ENCODE data around the gene EFR3B. TPM values are rescaled to one million over a fixed set of nuclear protein-coding genes. Genes with fewer than 3 reads are reported as not detected.

The EFR3B gene
- total RNA-seq, 1 experiment from 2014 or later = 7.0 TPM

DNA sequence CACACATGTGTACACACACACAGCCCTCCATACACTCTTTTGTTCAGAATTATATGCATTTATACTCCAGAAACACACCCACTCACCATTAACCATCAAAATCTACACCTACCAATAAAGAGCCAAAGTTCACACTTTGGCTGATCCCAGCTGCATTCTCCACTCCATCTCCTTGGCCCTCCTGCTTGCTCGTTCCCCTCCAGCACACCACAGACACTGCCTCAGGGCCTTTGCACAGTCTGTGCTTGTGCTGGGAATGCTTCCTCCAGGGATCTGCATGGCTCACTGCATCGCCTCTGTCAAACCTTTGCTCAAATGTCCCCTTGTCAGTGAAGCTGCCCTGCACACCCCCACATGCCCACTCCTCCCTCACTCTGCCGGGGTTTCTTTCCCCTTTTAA lies 80.5 kb downstream of the EFR3B start:
- no peaks in the 10 kb centered on the region for H3K79me1 ChIP-seq (ENCODE audit: insufficient read depth, low read depth, low read length, poor library complexity, severe bottlenecking)
- no peak overlapping the region for H3K4ac ChIP-seq (ENCODE audit: low read depth, low read length)
- H3K23ac ChIP-seq (ENCODE audit: insufficient read length, low read depth, low read length) = no peak overlapping the region
- no peak overlapping the region for H3K27ac ChIP-seq (ENCODE audit: insufficient read length, low read depth, low read length)
- no peaks in the 10 kb centered on the region for H3K9me3 ChIP-seq (ENCODE audit: control insufficient read depth, low read depth, low read length)
- TF ChIP-seq, protein P1, sequence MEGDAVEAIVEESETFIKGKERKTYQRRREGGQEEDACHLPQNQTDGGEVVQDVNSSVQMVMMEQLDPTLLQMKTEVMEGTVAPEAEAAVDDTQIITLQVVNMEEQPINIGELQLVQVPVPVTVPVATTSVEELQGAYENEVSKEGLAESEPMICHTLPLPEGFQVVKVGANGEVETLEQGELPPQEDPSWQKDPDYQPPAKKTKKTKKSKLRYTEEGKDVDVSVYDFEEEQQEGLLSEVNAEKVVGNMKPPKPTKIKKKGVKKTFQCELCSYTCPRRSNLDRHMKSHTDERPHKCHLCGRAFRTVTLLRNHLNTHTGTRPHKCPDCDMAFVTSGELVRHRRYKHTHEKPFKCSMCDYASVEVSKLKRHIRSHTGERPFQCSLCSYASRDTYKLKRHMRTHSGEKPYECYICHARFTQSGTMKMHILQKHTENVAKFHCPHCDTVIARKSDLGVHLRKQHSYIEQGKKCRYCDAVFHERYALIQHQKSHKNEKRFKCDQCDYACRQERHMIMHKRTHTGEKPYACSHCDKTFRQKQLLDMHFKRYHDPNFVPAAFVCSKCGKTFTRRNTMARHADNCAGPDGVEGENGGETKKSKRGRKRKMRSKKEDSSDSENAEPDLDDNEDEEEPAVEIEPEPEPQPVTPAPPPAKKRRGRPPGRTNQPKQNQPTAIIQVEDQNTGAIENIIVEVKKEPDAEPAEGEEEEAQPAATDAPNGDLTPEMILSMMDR (conservative IDR thresholded peaks at IDR 0.05) = no peak
- no peak overlapping the region for H3K18ac ChIP-seq (ENCODE audit: insufficient read length, low read depth, low read length)
- no peaks in the 10 kb centered on the region for H3K4me1 ChIP-seq (ENCODE audit: insufficient read depth, low read length)
- H4K8ac ChIP-seq (replicated peaks; ENCODE audit: insufficient read length, low read depth, low read length) = no peak overlapping the region
- H2AK5ac ChIP-seq (ENCODE audit: insufficient read length, low read length) = no peak overlapping the region
- no peak overlapping the region for H3K4me2 ChIP-seq (ENCODE audit: insufficient read depth, insufficient read length, low read length)
- no peak overlapping the region for H2BK5ac ChIP-seq (ENCODE audit: insufficient read length, low read length)
- no peak overlapping the region for H3K14ac ChIP-seq (ENCODE audit: insufficient read depth, low read length)
- Mint-ChIP-seq H3K4me3 (no peak overlapping the region), H3K27me3 (ENCODE audit: low read depth) (no peaks in the 10 kb centered on the region), H3K9me3 (peaks cover 0 to 3% of the 10 kb centered on the region in 2 experiments; a peak in 2 of 5 replicates), H3K27ac (peak overlapping the region in 1 of 3 experiments; percentile 30; a peak in 2 of 7 replicates), H3K36me3 (ENCODE audit: insufficient read depth in 1 of 3, low read depth in 3 of 3) (peaks cover 4 to 9% (median 8%) of the 10 kb centered on the region in 3 experiments), H3K4me1 (0 out of 4 replicates have a peak, but pooled peaks cover 0 to 3% of the 10 kb centered on the region in 2 experiments)
- no peaks in the 10 kb centered on the region for H4K20me1 ChIP-seq (ENCODE audit: control insufficient read depth, insufficient read depth, insufficient read length)
- H4K91ac ChIP-seq (ENCODE audit: insufficient read length, low read depth, low read length) = no peak overlapping the region
- H2BK15ac ChIP-seq (ENCODE audit: low read depth, low read length) = no peak overlapping the region
- H2BK12ac ChIP-seq (ENCODE audit: insufficient read length, low read depth, low read length) = no peak overlapping the region
- H2AFZ ChIP-seq (ENCODE audit: low read length) = no peak overlapping the region
- WGBS (ENCODE audit: extremely low coverage, insufficient read length, low lambda C conversion rate) = no CpG with 5 or more reads among the region's 3 CpGs
- H3K56ac ChIP-seq (ENCODE audit: insufficient read length, low read depth, low read length) = no peak overlapping the region
- no peak for DNase-seq
- H3K79me2 ChIP-seq (ENCODE audit: insufficient read depth, low read length) = no peaks in the 10 kb centered on the region
- H3K23me2 ChIP-seq (ENCODE audit: insufficient read length, low read depth, low read length, poor library complexity, severe bottlenecking) = no peaks in the 10 kb centered on the region
- H3T11ph ChIP-seq (ENCODE audit: low read length) = no peak overlapping the region
- H2BK20ac ChIP-seq (ENCODE audit: low read depth, low read length, poor library complexity, severe bottlenecking) = no peak overlapping the region
- H3K27me3 ChIP-seq (ENCODE audit: insufficient read depth, low read length) = no peaks in the 10 kb centered on the region
- H3K9ac ChIP-seq (ENCODE audit: extremely low read depth, insufficient read length, low read length) = no peak overlapping the region
- H2BK120ac ChIP-seq (ENCODE audit: low read depth, low read length, poor library complexity, severe bottlenecking) = no peak overlapping the region
- H4K5ac ChIP-seq (ENCODE audit: insufficient read length, low read depth, low read length) = no peak overlapping the region
